Astrocyte (in vitro differentiated cells and primary cell): ENCODE measurements around the gene NDUFAF5. TPM values are rescaled to one million over a fixed set of nuclear protein-coding genes. Genes with fewer than 3 reads are reported as not detected.

Experiments
- DNase-seq: peaks from one replicate; pipeline ENCODE4 v3.0.0-alpha.2; 2010; ENCODE audit warnings: low read depth
- FAIRE-seq: peaks from 2 replicates; lab custom pipeline; 2011; peaks lifted over from hg19 to GRCh38; lab: Jason Lieb, UNC
- H2AFZ ChIP-seq: 2 replicates; pipeline ENCODE4 v1.6.0; 2012; ENCODE audit warnings: low read depth, low read length, inconsistent platforms
- H3K27ac ChIP-seq: 2 replicates; pipeline ENCODE4 v1.5.1; 2011; ENCODE audit warnings: low read depth, low read length, inconsistent platforms
- H3K27me3 ChIP-seq: 2 replicates; pipeline ENCODE4 v1.6.0; 2011; ENCODE audit warnings: low read length, inconsistent platforms; ENCODE audit not compliant: insufficient read depth
- H3K36me3 ChIP-seq: 2 replicates; pipeline ENCODE4 v1.5.1; 2011; ENCODE audit warnings: low read length, inconsistent platforms; ENCODE audit not compliant: insufficient read depth
- H3K4me1 ChIP-seq: 2 replicates; pipeline ENCODE4 v1.5.1; 2011; ENCODE audit warnings: low read length, inconsistent platforms; ENCODE audit not compliant: insufficient read depth
- H3K4me2 ChIP-seq: 2 replicates; pipeline ENCODE4 v1.6.0; 2012; ENCODE audit warnings: low read length, inconsistent platforms
- H3K4me3 ChIP-seq: 2 replicates; pipeline ENCODE4 v1.5.1; 2011; ENCODE audit warnings: low read depth, mild to moderate bottlenecking, low read length, inconsistent platforms; ENCODE audit not compliant: insufficient read depth
- H3K79me2 ChIP-seq: 2 replicates; pipeline ENCODE4 v1.6.0; 2012; ENCODE audit warnings: mild to moderate bottlenecking, low read length, inconsistent platforms; ENCODE audit not compliant: insufficient read depth
- H3K9ac ChIP-seq: 2 replicates; pipeline ENCODE4 v1.6.0; 2012; ENCODE audit warnings: mild to moderate bottlenecking, low read length, inconsistent platforms
- H3K9me3 ChIP-seq: 2 replicates; pipeline ENCODE4 v1.5.1; 2012; ENCODE audit warnings: low read depth, mild to moderate bottlenecking, low read length, inconsistent platforms; ENCODE audit not compliant: insufficient read depth
- H4K20me1 ChIP-seq: 2 replicates; pipeline ENCODE4 v1.6.0; 2012; ENCODE audit warnings: low read length, inconsistent platforms; ENCODE audit not compliant: insufficient read depth
- H3K27ac Mint-ChIP-seq: one replicate; pipeline ENCODE4 v1.8.0; 2021; ENCODE audit warnings: mild to moderate bottlenecking, mixed read lengths; ENCODE audit not compliant: unreplicated experiment
- H3K27me3 Mint-ChIP-seq: one replicate; pipeline ENCODE4 v1.8.0; 2021; ENCODE audit warnings: low read depth, mixed read lengths; ENCODE audit not compliant: unreplicated experiment
- H3K36me3 Mint-ChIP-seq: one replicate; pipeline ENCODE4 v1.8.0; 2021; ENCODE audit warnings: low read depth, mixed read lengths; ENCODE audit not compliant: unreplicated experiment
- H3K4me1 Mint-ChIP-seq: one replicate; pipeline ENCODE4 v1.8.0; 2021; ENCODE audit warnings: low read depth, mixed read lengths; ENCODE audit not compliant: unreplicated experiment
- H3K4me3 Mint-ChIP-seq: one replicate; pipeline ENCODE4 v1.8.0; 2021; ENCODE audit warnings: mild to moderate bottlenecking, moderate library complexity, mixed read lengths; ENCODE audit not compliant: unreplicated experiment
- H3K9me3 Mint-ChIP-seq: one replicate; pipeline ENCODE4 v1.8.0; 2021; ENCODE audit warnings: mild to moderate bottlenecking, mixed read lengths; ENCODE audit not compliant: unreplicated experiment
- CTCF ChIP-seq: IDR thresholded peaks from 2 replicates; pipeline ENCODE4 v1.5.1; 2011; ENCODE audit warnings: low read depth, mild to moderate bottlenecking, inconsistent platforms, low read length, moderate library complexity; ENCODE audit not compliant: insufficient read depth
- EZH2 ChIP-seq: IDR thresholded peaks from 2 replicates; pipeline ENCODE4 v1.6.1; 2012; ENCODE audit warnings: mild to moderate bottlenecking, low read length, inconsistent platforms; ENCODE audit not compliant: insufficient read depth
- total RNA-seq: library from RNA; stranded (reverse); gene quantifications from 2 replicates; pipeline ENCODE4 v1.2.1, GENCODE V29; 2021

NDUFAF5 gene
- total RNA-seq, 1 donor from 2014 or later, result 31.6 TPM

DNA sequence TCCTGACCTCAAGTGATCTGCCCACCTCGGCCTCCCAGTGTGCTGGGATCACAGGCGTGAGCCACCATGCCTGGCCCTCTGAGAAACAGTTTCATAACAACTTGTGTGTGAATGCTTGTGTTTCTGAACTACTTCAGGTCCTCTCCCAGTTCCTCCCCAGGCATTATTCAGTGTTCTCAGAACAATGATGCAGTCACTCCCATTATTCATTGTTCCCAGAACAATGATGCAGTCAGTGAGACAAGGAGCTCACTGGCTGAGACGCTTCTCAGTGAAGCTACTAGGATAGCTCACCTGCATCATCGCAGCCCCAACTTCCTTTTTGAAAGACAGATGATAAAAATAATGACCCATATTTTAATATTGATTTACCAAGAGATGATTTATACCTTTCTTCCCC is 71.5 kb downstream of the NDUFAF5 start:
- no peak overlapping the region for H3K27ac ChIP-seq
- Mint-ChIP-seq H3K27me3 (no peaks in the 10 kb centered on the region), H3K27ac (no peak overlapping the region), H3K9me3 (no peaks in the 10 kb centered on the region), H3K36me3 (no peaks in the 10 kb centered on the region), H3K4me1 (peaks cover 5% of the 10 kb centered on the region), H3K4me3 (no peak overlapping the region)
- H3K36me3 ChIP-seq, result no peaks in the 10 kb centered on the region
- H3K27me3 ChIP-seq, result no peaks in the 10 kb centered on the region
- H3K79me2 ChIP-seq, result no peaks in the 10 kb centered on the region
- FAIRE-seq, result no peak
- H4K20me1 ChIP-seq, result no peaks in the 10 kb centered on the region
- no peak for TF ChIP-seq CTCF
- TF ChIP-seq EZH2, result no peak
- H3K4me1 ChIP-seq, result no peaks in the 10 kb centered on the region
- H3K9me3 ChIP-seq, result no peaks in the 10 kb centered on the region
- H3K4me3 ChIP-seq, result no peak overlapping the region
- H3K4me2 ChIP-seq, result no peak overlapping the region
- H2AFZ ChIP-seq, result no peak overlapping the region
- H3K9ac ChIP-seq, result no peak overlapping the region
- no peak for DNase-seq

- Histone ChIP-seq H3K79me2 (no peaks in the 10 kb centered on the region), H3K9ac (no peak overlapping the region), H3K4me1 (no peaks in the 10 kb centered on the region), H3K27ac (no peak overlapping the region), H3K9me3 (no peaks in the 10 kb centered on the region), H3K4me3 (no peak overlapping the region), H4K20me1 (no peaks in the 10 kb centered on the region), H3K27me3 (no peaks in the 10 kb centered on the region), H3K36me3 (no peaks in the 10 kb centered on the region), H3K4me2 (no peak overlapping the region), H2AFZ (no peak overlapping the region)
- Mint-ChIP-seq H3K27ac (no peak overlapping the region), H3K36me3 (no peaks in the 10 kb centered on the region), H3K4me1 (peaks cover 1% of the 10 kb centered on the region), H3K4me3 (no peak overlapping the region), H3K27me3 (no peaks in the 10 kb centered on the region), H3K9me3 (no peaks in the 10 kb centered on the region)
- no peak for FAIRE-seq
- no peak for DNase-seq
- no peak for TF ChIP-seq CTCF
- TF ChIP-seq EZH2, result no peak
Measured at GRCh38 chr20:13857304-13857703, 72.5 kb downstream of the NDUFAF5 start.

DNA sequence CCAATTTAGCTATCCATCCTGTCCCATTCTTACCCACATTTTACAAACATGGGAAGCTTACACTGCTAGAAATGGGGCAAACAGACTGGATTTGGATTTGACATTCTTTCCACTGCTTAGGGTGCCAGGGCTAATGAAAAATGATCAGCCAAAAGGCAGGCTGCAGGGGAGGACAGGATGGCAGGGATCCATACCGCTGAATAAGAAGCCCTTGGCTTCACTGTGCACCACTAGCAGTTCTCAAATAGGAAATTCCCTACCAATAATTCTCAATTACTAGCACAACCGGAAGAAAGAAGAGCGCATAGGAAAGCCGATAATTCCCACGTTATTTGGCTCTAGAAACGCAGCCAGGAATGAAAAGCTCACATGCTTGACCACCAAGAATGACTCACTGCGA is 73.1 kb downstream of the NDUFAF5 start:
- Histone ChIP-seq H3K4me2 (no peak overlapping the region), H4K20me1 (no peaks in the 10 kb centered on the region), H3K27me3 (no peaks in the 10 kb centered on the region), H3K27ac (no peak overlapping the region), H3K9me3 (no peaks in the 10 kb centered on the region), H3K36me3 (no peaks in the 10 kb centered on the region), H2AFZ (no peak overlapping the region), H3K4me3 (no peak overlapping the region), H3K9ac (no peak overlapping the region), H3K79me2 (no peaks in the 10 kb centered on the region), H3K4me1 (no peaks in the 10 kb centered on the region)
- DNase-seq, result no peak
- TF ChIP-seq CTCF (no peak), EZH2 (no peak)
- no peak for FAIRE-seq
- Mint-ChIP-seq H3K36me3 (no peaks in the 10 kb centered on the region), H3K27me3 (no peaks in the 10 kb centered on the region), H3K27ac (no peak overlapping the region), H3K9me3 (no peaks in the 10 kb centered on the region), H3K4me3 (no peak overlapping the region), H3K4me1 (no peaks in the 10 kb centered on the region)
